Transverse colon (tissue), 4 donors: Measurements from ENCODE around the gene ELK3. TPM values are rescaled to one million over a fixed set of nuclear protein-coding genes. Genes with fewer than 3 reads are reported as not detected.
"Not testable (repeated sequence)": the region's sequence is repeated elsewhere in the genome, so short reads cannot be mapped to it uniquely, and the experiment has no call there.

Source experiments
- DNase-seq: peaks from one replicate; pipeline ENCODE4 v3.0.0-alpha.2; 2019
- H3K27ac ChIP-seq, 4 donors: fragments of 200-600 bp; sonication (generic); 2 replicates each; pipeline ENCODE4 v1.5.1; 2016 to 2018; ENCODE audit warnings: inconsistent platforms in 4 of 4
- H3K27me3 ChIP-seq: fragments of 200-600 bp; sonication (generic); 2 replicates; pipeline ENCODE4 v1.5.1; 2017; ENCODE audit warnings: inconsistent platforms
- H3K36me3 ChIP-seq, 4 donors: fragments of 200-600 bp; sonication (generic); 2 replicates each; pipeline ENCODE4 v1.5.1; 2017 to 2019; ENCODE audit warnings: inconsistent platforms in 4 of 4
- H3K4me1 ChIP-seq, 4 donors: fragments of 200-600 bp; sonication (generic); 2 replicates each; pipeline ENCODE4 v1.5.1; 2017 to 2020; ENCODE audit warnings: inconsistent platforms in 4 of 4
- H3K4me3 ChIP-seq, 4 donors: fragments of 200-600 bp; sonication (generic); 1 replicate in 1 of 4; 2 replicates in 3 of 4; pipeline versions ENCODE4 v1.5.1 to v1.6.1; 2017 to 2019; ENCODE audit warnings: inconsistent platforms in 4 of 4
- H3K9me3 ChIP-seq, 2 donors: fragments of 200-600 bp; sonication (generic); 2 replicates each; pipeline ENCODE4 v1.5.1; 2017 to 2019; ENCODE audit warnings: inconsistent platforms in 2 of 2
- CTCF ChIP-seq, 5 experiments: fragments of 200-600 bp in 3 of 5; fragments of 450-650 bp in 2 of 5; sonication (generic) in 3 of 5; IDR thresholded peaks; 1 replicate in 2 of 5; 2 replicates in 3 of 5; pipeline ENCODE4 v1.5.1; 2016 to 2017; ENCODE audit warnings: antibody characterized with exemption in 5 of 5, inconsistent platforms in 3 of 5, mild to moderate bottlenecking in 2 of 5, moderate library complexity in 1 of 5
- EP300 ChIP-seq: sonication (generic); formaldehyde crosslinking; IDR thresholded peaks from one replicate; pipeline ENCODE4 v1.6.1; 2017; ENCODE audit warnings: antibody characterized with exemption, low read depth
- POLR2A ChIP-seq: fragments of 450-650 bp; IDR thresholded peaks from one replicate; pipeline ENCODE4 v1.6.1; 2016; ENCODE audit warnings: antibody characterized with exemption, mild to moderate bottlenecking, moderate library complexity
- POLR2AphosphoS5 ChIP-seq, 3 donors: sonication (generic); formaldehyde crosslinking; IDR thresholded peaks; one replicate each; pipeline ENCODE4 v1.6.1; 2016; ENCODE audit warnings: antibody characterized with exemption in 3 of 3
- whole genome bisulfite sequencing, 2 donors: methylation state at CpG; one replicate each; pipeline ENCODE4 v1.1.5; 2018; ENCODE audit warnings: low coverage in 1 of 2; 5-methylcytosine and 5-hydroxymethylcytosine counted together
- in situ Hi-C, 4 donors: fragments of 200-750 bp; cut with MboI; loops; one replicate each; pipeline versions ENCODE4 v1.15.0 to v1.15.1; 2017; ENCODE audit warnings: low sequenced_read_pairs in 3 of 4, low pct_ligation_motif_present in 1 of 4, low pct_unique_long_range_greater_than_20kb in 1 of 4
- intact Hi-C: fragments of 100-400 bp; cut with DNase I; formaldehyde crosslinking; loops from one replicate; pipeline ENCODE4 v1.15.1; 2023; ENCODE audit warnings: low total_unique reads
- total RNA-seq, 4 donors: library from RNA; depleted of rRNA; stranded (reverse); fragments of >200 nt; gene quantifications; one replicate each; pipeline ENCODE4 v1.1.0, GENCODE V29; 2016

ELK3 gene
- total RNA-seq, 4 donors from 2014 or later, result 2.2 to 11.3 (median 5.3) TPM

GRCh38 chr12:96311191-96311590 lies 117.0 kb downstream of the ELK3 start:
- H3K9me3 ChIP-seq, result no peaks in the 10 kb centered on the region
- no peaks in the 10 kb centered on the region for H3K27me3 ChIP-seq
- 85 to 96% methylated on average over 1 of the region's 1 CpG for WGBS, 2 donors
- TF ChIP-seq POLR2AphosphoS5 (IDR thresholded peaks at IDR 0.05) (no peak), POLR2A (no peak), CTCF (IDR thresholded peaks at IDR 0.05) (no peak), EP300 (no peak)
- intact Hi-C loops (no loop called here), in situ Hi-C loops (no loop called here)
- H3K4me1 ChIP-seq, result peaks cover 0 to 7% (median 0%) of the 10 kb centered on the region in 4 donors
- peaks cover 0 to 6% (median 0%) of the 10 kb centered on the region in 4 donors for H3K36me3 ChIP-seq
- no peak overlapping the region for H3K4me3 ChIP-seq
- no peak for DNase-seq
- H3K27ac ChIP-seq, result no peak overlapping the region

- Histone ChIP-seq H3K4me3 (no peak overlapping the region), H3K4me1 (peaks cover 0 to 7% (median 0%) of the 10 kb centered on the region in 4 donors), H3K36me3 (peaks cover 0 to 6% (median 0%) of the 10 kb centered on the region in 4 donors), H3K9me3 (no peaks in the 10 kb centered on the region), H3K27ac (no peak overlapping the region), H3K27me3 (no peaks in the 10 kb centered on the region)
- intact Hi-C loops (no loop called here), in situ Hi-C loops (no loop called here)
- no peak for DNase-seq
- TF ChIP-seq POLR2AphosphoS5 (IDR thresholded peaks at IDR 0.05) (no peak), EP300 (no peak), CTCF (IDR thresholded peaks at IDR 0.05) (no peak), POLR2A (no peak)
These were observed 119.4 kb downstream of the ELK3 start for GRCh38 chr12:96313606-96314005.

- H3K9me3 ChIP-seq, result no peaks in the 10 kb centered on the region
- H3K36me3 ChIP-seq, result peaks cover 0 to 6% (median 0%) of the 10 kb centered on the region in 4 donors
- no peak for DNase-seq
- H3K4me1 ChIP-seq, result peaks cover 0 to 7% (median 0%) of the 10 kb centered on the region in 4 donors
- intact Hi-C loops (no loop called here), in situ Hi-C loops (no loop called here)
- no peak for TF ChIP-seq POLR2A
- TF ChIP-seq CTCF (IDR thresholded peaks at IDR 0.05), result no peak
- TF ChIP-seq EP300, result no peak
- TF ChIP-seq POLR2AphosphoS5 (IDR thresholded peaks at IDR 0.05), result no peak
- no peak overlapping the region for H3K27ac ChIP-seq
- no peak overlapping the region for H3K4me3 ChIP-seq
- 79 to 94% methylated on average over 2 of the region's 2 CpGs for WGBS, 2 donors
- H3K27me3 ChIP-seq, result no peaks in the 10 kb centered on the region
These were observed 120.5 kb downstream of the ELK3 start for GRCh38 chr12:96314723-96315122.

GRCh38 chr12:96315741-96316481 lies 121.7 kb downstream of the ELK3 start:
- H3K36me3 ChIP-seq, in situ Hi-C loops, H3K9me3 ChIP-seq, H3K4me1 ChIP-seq, H3K27me3 ChIP-seq, intact Hi-C loops: not testable (repeated sequence)
- Histone ChIP-seq H3K27ac (peak overlapping the region; percentile 73 to 78 (median 74)), H3K4me3 (peak overlapping the region in 3 of 4 donors; percentile 30 to 52 (median 38))
- WGBS, 2 donors, result 59% methylated on average over 28 of the region's 33 CpGs; no CpG with 5 or more reads in 1 of the 2 donors
- peak in 1 of 5 experiments; percentile 36 for TF ChIP-seq CTCF (IDR thresholded peaks at IDR 0.05)
- peak; percentile 26 for DNase-seq

GRCh38 chr12:96317801-96318200 lies 123.6 kb downstream of the ELK3 start:
- H3K9me3 ChIP-seq, intact Hi-C loops, DNase-seq, H3K27me3 ChIP-seq, H3K36me3 ChIP-seq, in situ Hi-C loops, H3K27ac ChIP-seq, H3K4me3 ChIP-seq: not testable (repeated sequence)
- H3K4me1 ChIP-seq, result peaks cover 0 to 11% (median 0%) of the 10 kb centered on the region in 4 donors
- WGBS, 2 donors, result 100% methylated on average over 2 of the region's 2 CpGs; no CpG with 5 or more reads in 1 of the 2 donors
